ENCODE measurements around the gene MS4A12. TPM values are rescaled to one million over a fixed set of nuclear protein-coding genes. Genes with fewer than 3 reads are reported as not detected.

The MS4A12 gene
- total and polyA plus RNA-seq, 2 donors (not counting 1 experiment from before 2014, with no cell fraction given): not detected

- no peak for TF ChIP-seq EZH2 (IDR thresholded peaks at IDR 0.05; ENCODE audit: low read length, missing control alignments)
- TF ChIP-seq CTCF (conservative IDR thresholded peaks at IDR 0.05 in 1 of 2, IDR thresholded peaks at IDR 0.05 in 1 of 2; ENCODE audit: low read depth in 1 of 2, low read length in 2 of 2): no peak
- H4K20me1 ChIP-seq (ENCODE audit: control insufficient read depth, extremely low read depth, insufficient read depth, low read length): no peaks in the 10 kb centered on the region
- no peak overlapping the region for H3K4me2 ChIP-seq (ENCODE audit: extremely low read depth, insufficient read depth, low read length)
Measured at GRCh38 chr11:60459345-60459744, 33.2 kb upstream of the MS4A12 start.

GRCh38 chr11:60468829-60469228 is 23.7 kb upstream of the MS4A12 start:
- H3K27me3 ChIP-seq (ENCODE audit: control insufficient read depth, insufficient read depth, low read length): no peaks in the 10 kb centered on the region
- H3K4me1 ChIP-seq (ENCODE audit: control insufficient read depth, extremely low read depth, insufficient read depth, low read length): no peaks in the 10 kb centered on the region
- H3K4me2 ChIP-seq (ENCODE audit: extremely low read depth, insufficient read depth, low read length): no peak overlapping the region
- no peak overlapping the region for H3K9ac ChIP-seq (ENCODE audit: insufficient read depth, low read length)
- H4K20me1 ChIP-seq (ENCODE audit: control insufficient read depth, extremely low read depth, insufficient read depth, low read length): no peaks in the 10 kb centered on the region
- no peak for TF ChIP-seq CTCF (conservative IDR thresholded peaks at IDR 0.05 in 1 of 2, IDR thresholded peaks at IDR 0.05 in 1 of 2; ENCODE audit: low read depth in 1 of 2, low read length in 2 of 2)
- no peak for TF ChIP-seq EZH2 (IDR thresholded peaks at IDR 0.05; ENCODE audit: low read length, missing control alignments)
- H3K79me2 ChIP-seq (ENCODE audit: control insufficient read depth, insufficient read depth, low read length): no peaks in the 10 kb centered on the region
- H3K36me3 ChIP-seq (ENCODE audit: control insufficient read depth, insufficient read depth, low read length): no peaks in the 10 kb centered on the region
- H2AFZ ChIP-seq (ENCODE audit: low read length): no peak overlapping the region
- DNase-seq (ENCODE audit: low read depth in 2 of 2): no peak
- no peaks in the 10 kb centered on the region for H3K9me3 ChIP-seq (ENCODE audit: control insufficient read depth, insufficient read depth, low read depth, low read length)
- no peak overlapping the region for H3K27ac ChIP-seq (ENCODE audit: insufficient read depth, low read length)
- no peak overlapping the region for H3K4me3 ChIP-seq (replicated peaks in 1 of 4; ENCODE audit: control extremely low read depth in 1 of 4, insufficient read depth in 1 of 4, low read depth in 3 of 4, low read length in 4 of 4)

More at GRCh38 chr11:60459345-60459744, 33.2 kb upstream of the MS4A12 start:
- Histone ChIP-seq H2AFZ (ENCODE audit: low read length) (no peak overlapping the region), H3K4me1 (ENCODE audit: control insufficient read depth, extremely low read depth, insufficient read depth, low read length) (no peaks in the 10 kb centered on the region), H3K4me3 (replicated peaks in 1 of 4; ENCODE audit: control extremely low read depth in 1 of 4, insufficient read depth in 1 of 4, low read depth in 3 of 4, low read length in 4 of 4) (no peak overlapping the region), H3K27me3 (ENCODE audit: control insufficient read depth, insufficient read depth, low read length) (no peaks in the 10 kb centered on the region), H3K79me2 (ENCODE audit: control insufficient read depth, insufficient read depth, low read length) (no peaks in the 10 kb centered on the region), H3K9ac (ENCODE audit: insufficient read depth, low read length) (no peak overlapping the region), H3K27ac (ENCODE audit: insufficient read depth, low read length) (no peak overlapping the region), H3K9me3 (ENCODE audit: control insufficient read depth, insufficient read depth, low read depth, low read length) (no peaks in the 10 kb centered on the region), H3K36me3 (ENCODE audit: control insufficient read depth, insufficient read depth, low read length) (no peaks in the 10 kb centered on the region)
- DNase-seq (ENCODE audit: low read depth in 2 of 2): no peak

GRCh38 chr11:60469723-60470122 is 22.9 kb upstream of the MS4A12 start:
- Histone ChIP-seq H3K9ac (ENCODE audit: insufficient read depth, low read length) (no peak overlapping the region), H3K27me3 (ENCODE audit: control insufficient read depth, insufficient read depth, low read length) (no peaks in the 10 kb centered on the region), H4K20me1 (ENCODE audit: control insufficient read depth, extremely low read depth, insufficient read depth, low read length) (no peaks in the 10 kb centered on the region)

More at GRCh38 chr11:60469723-60470122, 22.9 kb upstream of the MS4A12 start:
- no peak overlapping the region for H2AFZ ChIP-seq (ENCODE audit: low read length)
- no peak overlapping the region for H3K4me2 ChIP-seq (ENCODE audit: extremely low read depth, insufficient read depth, low read length)
- DNase-seq (ENCODE audit: low read depth in 2 of 2): no peak
- no peaks in the 10 kb centered on the region for H3K4me1 ChIP-seq (ENCODE audit: control insufficient read depth, extremely low read depth, insufficient read depth, low read length)
- no peaks in the 10 kb centered on the region for H3K9me3 ChIP-seq (ENCODE audit: control insufficient read depth, insufficient read depth, low read depth, low read length)
- H3K27ac ChIP-seq (ENCODE audit: insufficient read depth, low read length): no peak overlapping the region
- H3K79me2 ChIP-seq (ENCODE audit: control insufficient read depth, insufficient read depth, low read length): no peaks in the 10 kb centered on the region
- TF ChIP-seq EZH2 (IDR thresholded peaks at IDR 0.05; ENCODE audit: low read length, missing control alignments) (no peak), CTCF (conservative IDR thresholded peaks at IDR 0.05 in 1 of 2, IDR thresholded peaks at IDR 0.05 in 1 of 2; ENCODE audit: low read depth in 1 of 2, low read length in 2 of 2) (no peak)
- H3K4me3 ChIP-seq (replicated peaks in 1 of 4; ENCODE audit: control extremely low read depth in 1 of 4, insufficient read depth in 1 of 4, low read depth in 3 of 4, low read length in 4 of 4): no peak overlapping the region
- no peaks in the 10 kb centered on the region for H3K36me3 ChIP-seq (ENCODE audit: control insufficient read depth, insufficient read depth, low read length)
